Cerebellar nuclear complex (tissue), 1 donor: ENCODE measurements around the gene MCTS1.
"Not testable (repeated sequence)": the region's sequence is repeated elsewhere in the genome, so short reads cannot be mapped to it uniquely, and the experiment has no call there.

Experiments used
- DNase-seq, 2 experiments: peaks; one replicate each; lab custom pipeline; 2025; lab: John Stamatoyannopoulos, UW

Gene MCTS1

DNA sequence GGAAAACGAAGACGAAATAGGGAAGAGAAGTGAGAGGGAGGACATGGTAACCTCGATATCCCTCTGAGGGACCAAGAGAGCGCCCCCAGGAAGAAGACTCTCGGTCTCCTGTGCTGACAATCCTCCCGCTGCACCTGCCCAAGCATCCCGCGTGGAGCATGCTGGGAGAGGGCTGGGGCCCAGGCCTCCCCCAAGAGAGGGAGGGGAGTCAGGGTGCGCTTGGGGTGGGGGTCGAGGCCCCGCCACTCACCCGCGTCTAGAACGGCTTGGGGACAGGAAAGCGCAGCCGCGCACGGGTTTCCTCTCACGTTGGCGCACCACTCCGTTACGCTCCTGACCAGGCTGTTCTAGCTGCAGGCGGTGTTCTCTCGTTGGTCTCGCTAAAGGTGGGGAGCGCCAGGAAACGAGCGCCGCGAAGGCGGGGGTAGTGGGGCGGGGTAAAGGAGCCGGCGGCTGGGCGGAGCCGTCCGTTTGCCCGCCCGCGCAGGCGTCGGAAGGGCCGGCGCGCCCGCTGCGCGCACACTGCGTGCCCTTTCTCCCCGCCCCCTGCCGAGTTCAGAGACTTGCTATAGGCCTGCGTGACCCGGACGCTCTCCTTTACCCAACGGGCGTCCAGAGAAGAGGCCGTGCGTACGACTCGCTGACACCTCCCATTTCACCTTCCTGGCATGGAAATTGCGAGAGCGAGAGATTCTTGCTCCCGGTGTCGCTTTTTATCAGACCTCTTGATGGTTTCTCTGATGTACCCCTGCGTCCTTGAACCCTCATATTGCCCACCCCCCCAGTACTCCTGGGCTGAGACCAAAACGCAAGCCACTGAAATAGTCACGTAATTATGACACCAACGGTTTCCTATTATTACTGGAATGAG lies 26.0 kb downstream of the MCTS1 start, which contains the start of gene C1GALT1C1:
TSS of gene C1GALT1C1 (minus strand) at position 388 of the 871 bp plus-strand sequence. CDS start 2,888 bp downstream, outside the sequence.
- DNase-seq: peak; percentile 72 to 90

- DNase-seq: no peak
Measured at GRCh38 chrX:120638619-120639018, 34.7 kb downstream of the MCTS1 start.

- no peak for DNase-seq
Measured at GRCh38 chrX:120642871-120643270, 39.0 kb downstream of the MCTS1 start.

DNA sequence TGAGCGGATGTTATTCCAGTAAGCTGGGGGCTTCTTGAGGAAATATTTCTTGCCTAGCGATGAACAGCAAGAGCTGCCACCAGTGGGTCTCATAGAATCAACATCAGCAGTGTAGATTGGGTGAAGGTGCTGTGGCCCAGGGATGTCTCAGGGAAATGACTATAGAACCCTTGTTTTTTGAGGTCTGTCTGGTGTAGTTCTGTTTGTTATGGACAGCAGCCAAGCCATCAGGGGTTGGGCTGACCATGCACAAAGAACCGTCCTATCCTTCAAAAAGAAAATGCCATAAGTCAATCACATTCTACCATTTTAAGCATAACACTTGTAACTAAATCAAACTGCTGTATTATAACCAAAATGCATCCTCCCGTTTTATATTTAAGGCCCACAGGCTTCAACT lies 43.2 kb downstream of the MCTS1 start:
- no peak for DNase-seq

GRCh38 chrX:120652256-120652655 lies 48.4 kb downstream of the MCTS1 start:
- DNase-seq: not testable (repeated sequence)

- no peak for DNase-seq
Measured at GRCh38 chrX:120653000-120653399, 49.1 kb downstream of the MCTS1 start.

- DNase-seq: no peak
Measured at GRCh38 chrX:120660637-120661036, 56.7 kb downstream of the MCTS1 start.
